Coronary artery (tissue), 2 donors: Measurements from ENCODE around the gene FAM184A.

Experiments used
- DNase-seq: peaks from one replicate; pipeline ENCODE4 v3.0.0-alpha.2; 2017; ENCODE audit warnings: low spot score
- H3K27ac ChIP-seq, 2 donors: fragments of 200-600 bp; sonication (generic); one replicate each; pipeline ENCODE4 v1.5.1; 2016 to 2019
- H3K4me3 ChIP-seq: fragments of 200-600 bp; sonication (generic); 2 replicates; pipeline ENCODE4 v1.5.1; 2016; ENCODE audit warnings: mild to moderate bottlenecking, moderate library complexity
- CTCF ChIP-seq: fragments of 200-600 bp; sonication (generic); IDR thresholded peaks from one replicate; pipeline ENCODE4 v1.5.1; 2019; ENCODE audit warnings: antibody characterized with exemption

The FAM184A gene

GRCh38 chr6:118945217-118945616, 133.2 kb downstream of the FAM184A start:
- no peak overlapping the region for H3K4me3 ChIP-seq
- TF ChIP-seq CTCF, result no peak
- no peak for DNase-seq
- H3K27ac ChIP-seq, result no peak overlapping the region

DNA sequence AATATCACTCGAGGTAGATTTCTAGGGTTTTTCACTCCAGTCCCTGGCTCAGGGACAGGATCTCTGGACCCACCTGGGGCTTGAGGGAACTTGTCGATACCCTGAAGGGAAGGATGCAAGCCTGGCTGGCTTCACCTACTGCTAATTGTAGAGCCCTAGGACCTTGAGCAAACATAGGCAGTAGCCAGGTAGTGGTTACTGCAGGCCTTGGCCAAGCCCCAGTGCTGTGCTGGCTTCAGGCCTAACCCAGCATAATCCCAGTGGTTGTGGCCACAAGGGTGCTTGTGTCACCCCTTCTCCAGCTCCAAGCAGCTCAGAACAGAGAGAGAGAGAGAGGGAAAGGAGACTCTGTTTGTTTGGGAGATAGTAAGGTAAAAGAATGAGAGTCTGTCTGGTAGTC, 137.7 kb downstream of the FAM184A start:
- Histone ChIP-seq H3K4me3 (no peak overlapping the region), H3K27ac (no peak overlapping the region)
- no peak for TF ChIP-seq CTCF
- DNase-seq, result no peak

DNA sequence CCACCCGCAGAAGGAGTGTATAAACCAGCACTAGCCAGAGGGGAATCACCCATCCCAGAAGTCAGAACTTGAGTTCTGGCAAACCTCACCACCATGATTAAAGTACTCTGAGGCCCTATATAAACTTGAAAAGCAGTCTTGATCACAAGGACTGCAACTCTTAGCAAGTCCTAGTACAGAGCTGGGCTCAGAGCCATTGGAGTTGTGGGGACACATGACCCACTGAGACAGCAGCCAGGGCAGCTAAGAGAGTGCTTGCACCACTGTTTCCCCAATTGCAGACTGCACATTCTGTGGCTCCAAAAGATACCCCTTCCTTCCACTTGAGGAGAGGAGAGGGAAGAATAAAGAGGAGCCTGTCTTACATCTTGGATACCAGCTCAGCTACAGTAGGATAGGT, 138.8 kb downstream of the FAM184A start:
- TF ChIP-seq CTCF, result no peak
- H3K27ac ChIP-seq, result no peak overlapping the region
- no peak overlapping the region for H3K4me3 ChIP-seq
- DNase-seq, result no peak

- H3K4me3 ChIP-seq, result no peak overlapping the region
- TF ChIP-seq CTCF, result no peak
- DNase-seq, result no peak
- no peak overlapping the region for H3K27ac ChIP-seq
These were observed 142.3 kb downstream of the FAM184A start for GRCh38 chr6:118935978-118936703.

- TF ChIP-seq CTCF, result no peak
- DNase-seq, result no peak
- Histone ChIP-seq H3K27ac (peak overlapping the region; percentile 93 to 95), H3K4me3 (peak overlapping the region; percentile 83)
These were observed 143.2 kb downstream of the FAM184A start for GRCh38 chr6:118935331-118935668.

GRCh38 chr6:118934461-118935330, 143.8 kb downstream of the FAM184A start, which contains the start of gene MCM9:
Gene MCM9, minus strand, starts transcription at chr6:118935159. Its CDS starts 3,436 bp downstream, at chr6:118931723.
- peak within 1 kb of the TSS; percentile 93 to 95 for H3K27ac ChIP-seq
- DNase-seq, result peak; percentile 88
- no peak for TF ChIP-seq CTCF

More at GRCh38 chr6:118934461-118935330, 143.8 kb downstream of the FAM184A start, which contains the start of gene MCM9:
- H3K4me3 ChIP-seq, result peak within 1 kb of the TSS; percentile 83
